Activated gamma-delta T cell (primary cell): ENCODE measurements around the gene CCDC169.
"Not testable (repeated sequence)": the region's sequence is repeated elsewhere in the genome, so short reads cannot be mapped to it uniquely, and the experiment has no call there.

Source experiments
- DNase-seq: peaks from one replicate; lab custom pipeline; 2025; lab: John Stamatoyannopoulos, UW

CCDC169 gene

DNA sequence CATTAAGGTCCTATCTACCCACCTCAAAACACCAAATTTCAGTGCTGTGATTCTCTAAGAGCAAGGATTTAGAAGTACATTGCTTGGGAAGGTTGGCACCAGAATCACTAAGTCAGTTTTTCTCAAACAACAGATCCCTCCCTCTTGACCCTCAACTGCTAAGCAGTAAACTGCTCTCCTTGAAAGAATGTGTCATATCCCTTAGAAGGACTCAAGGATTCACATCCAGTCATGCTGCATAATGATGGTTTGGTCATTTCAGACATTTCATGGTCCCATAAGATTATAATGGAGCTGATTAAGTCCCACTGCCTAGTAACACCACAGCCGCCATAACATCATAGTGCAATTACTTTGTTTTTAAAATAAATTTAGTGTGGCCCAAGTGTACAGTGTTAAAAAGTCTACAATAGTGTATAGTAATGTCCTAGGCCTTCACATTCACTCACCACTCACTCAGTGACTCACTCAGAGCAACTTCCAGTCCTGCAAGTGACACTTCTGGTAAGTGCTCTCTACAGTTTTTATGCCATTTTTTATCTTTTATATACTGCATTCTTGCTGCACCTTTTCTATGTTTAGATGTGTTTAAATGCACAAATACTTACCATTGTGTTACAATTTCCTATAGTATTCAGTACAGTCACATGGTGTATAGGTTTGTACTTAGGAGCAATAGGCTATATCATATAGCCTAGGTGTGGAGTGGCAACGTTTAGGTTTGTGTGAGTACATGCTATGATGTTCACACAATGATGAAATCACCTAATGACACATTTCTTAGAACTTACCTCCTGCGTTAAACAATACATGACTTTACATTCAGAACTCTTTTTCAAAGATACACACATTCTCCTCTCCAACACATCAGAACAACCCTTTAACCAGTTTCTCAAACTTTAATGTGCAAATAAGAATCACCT, 15.7 kb upstream of the CCDC169 start:
- no peak for DNase-seq

DNA sequence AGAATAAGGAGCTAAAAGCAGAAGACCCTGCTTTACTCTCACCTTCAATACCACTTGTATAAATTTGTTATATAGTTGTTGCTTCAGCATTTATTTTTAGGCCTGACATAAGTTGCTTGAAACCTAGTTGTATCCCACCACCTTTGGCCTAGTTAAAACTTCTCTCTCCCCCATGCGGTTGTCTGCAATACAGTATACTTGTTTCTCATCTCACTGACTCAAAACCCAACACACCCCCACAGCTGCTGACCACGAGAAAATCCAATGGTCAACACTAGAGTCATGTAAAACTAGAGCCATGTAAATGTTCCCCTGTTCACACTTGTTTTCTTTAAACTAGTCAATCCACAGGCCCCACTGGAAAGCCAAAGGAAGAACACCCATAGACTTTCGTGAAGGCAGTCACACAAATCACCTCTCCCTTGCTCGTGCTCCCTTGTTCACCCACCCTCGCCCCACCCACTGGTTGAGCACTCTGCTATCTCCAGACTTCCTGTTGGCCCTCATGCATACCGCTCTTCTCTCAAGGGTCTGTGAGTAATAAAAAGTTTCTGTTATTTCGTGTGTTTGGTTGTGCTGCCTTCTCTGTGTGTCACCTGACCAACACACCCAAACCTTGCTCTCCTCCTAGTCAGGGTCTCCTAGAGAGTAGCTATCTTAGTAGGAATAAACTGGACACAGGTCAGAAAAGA, 12.9 kb upstream of the CCDC169 start:
- no peak for DNase-seq

DNA sequence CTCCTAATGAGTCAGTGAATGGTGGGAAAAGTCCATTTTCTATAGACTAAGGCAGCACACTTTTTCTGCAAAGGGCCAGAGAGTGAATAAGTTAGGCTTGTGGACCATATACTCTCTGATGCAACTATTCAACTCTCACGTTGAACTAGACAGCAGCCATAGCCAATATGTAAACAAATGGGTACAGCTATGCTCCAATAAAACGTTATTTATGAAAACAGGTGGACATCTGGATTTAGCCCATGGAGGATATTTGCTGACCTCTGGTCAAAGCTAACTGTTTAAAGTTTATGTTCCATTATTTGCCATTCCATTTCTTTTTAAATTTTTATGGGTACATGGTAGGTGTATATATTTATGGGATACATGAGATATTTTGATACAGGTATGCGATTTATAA, 4.7 kb upstream of the CCDC169 start:
- no peak for DNase-seq

- DNase-seq = not testable (repeated sequence)
Measured at GRCh38 chr13:36299469-36299868, 1.9 kb upstream of the CCDC169 start.

DNA sequence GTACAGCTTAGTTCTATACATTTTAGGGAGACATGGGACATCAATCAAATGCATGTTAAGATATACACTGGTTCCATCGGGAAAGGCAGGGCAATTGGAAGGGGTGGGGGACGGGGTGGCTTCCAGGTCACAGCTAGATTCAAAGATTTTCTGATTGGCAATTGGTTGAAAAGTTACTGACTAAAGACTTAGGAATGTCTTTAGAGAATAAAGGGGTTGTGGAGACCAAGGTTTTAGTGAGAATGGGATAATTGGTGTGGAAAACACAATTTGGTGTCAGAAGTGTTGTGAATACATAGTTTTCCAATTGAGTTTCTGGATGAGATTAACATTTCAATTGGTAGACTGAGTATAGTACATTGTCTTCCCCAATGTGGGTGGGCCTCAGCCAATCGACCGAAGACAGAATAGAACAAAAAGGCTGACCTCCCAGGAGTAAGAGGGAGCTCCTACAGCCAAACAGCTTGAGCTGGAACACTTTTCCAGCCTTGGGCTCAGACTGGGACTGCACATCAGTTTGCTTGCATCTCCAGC, 988 bp upstream of the CCDC169 start:
- no peak for DNase-seq

GRCh38 chr13:36294096-36294495, 3.5 kb downstream of the CCDC169 start:
- DNase-seq = no peak

DNA sequence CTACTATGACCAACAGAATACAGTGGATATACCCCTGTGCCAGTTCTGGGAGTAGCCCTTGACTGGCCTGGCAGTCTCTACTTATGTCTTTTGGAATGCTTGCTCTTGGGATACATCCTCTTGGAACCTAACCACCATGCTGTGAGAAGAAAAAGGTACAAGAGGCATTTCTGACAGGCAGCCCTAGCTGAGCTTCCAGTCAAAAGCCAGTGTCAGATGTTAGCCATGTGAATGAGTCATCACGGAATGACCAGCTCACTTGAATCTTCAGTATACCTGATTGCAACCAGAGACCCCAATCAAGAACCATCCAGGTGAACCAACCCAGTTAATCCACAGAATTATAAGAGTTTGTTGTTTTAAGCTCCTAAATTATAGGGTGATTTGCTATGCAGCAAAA, 4.1 kb downstream of the CCDC169 start:
- DNase-seq = no peak

DNA sequence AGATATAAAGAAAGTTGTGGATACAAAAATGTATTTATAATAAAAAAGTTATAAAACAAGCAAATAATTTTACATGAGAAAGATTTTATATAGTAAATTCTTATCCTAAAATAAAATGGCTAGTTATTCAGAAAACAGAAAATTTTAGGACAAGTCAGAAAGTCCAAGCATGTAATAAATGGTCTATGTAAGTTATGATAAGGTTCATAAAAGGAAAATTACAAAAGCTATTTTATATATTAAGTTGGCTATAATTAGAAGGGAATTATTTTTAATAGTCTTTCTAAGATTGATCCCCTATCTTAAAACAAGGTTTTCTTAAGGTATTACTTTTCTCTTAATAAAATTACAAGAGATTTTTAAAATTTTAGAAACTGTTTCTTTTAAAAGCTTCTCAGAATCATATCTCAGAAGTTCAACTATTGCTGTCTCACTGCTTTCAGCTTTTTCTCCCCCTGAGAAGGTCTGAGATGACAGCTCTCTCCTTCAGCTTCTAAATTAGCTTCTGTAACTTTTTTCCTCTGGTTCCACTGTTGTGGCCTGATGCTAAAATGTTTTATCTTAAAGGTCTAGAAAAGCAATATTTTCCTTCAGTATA, 8.7 kb downstream of the CCDC169 start:
- DNase-seq = no peak

DNA sequence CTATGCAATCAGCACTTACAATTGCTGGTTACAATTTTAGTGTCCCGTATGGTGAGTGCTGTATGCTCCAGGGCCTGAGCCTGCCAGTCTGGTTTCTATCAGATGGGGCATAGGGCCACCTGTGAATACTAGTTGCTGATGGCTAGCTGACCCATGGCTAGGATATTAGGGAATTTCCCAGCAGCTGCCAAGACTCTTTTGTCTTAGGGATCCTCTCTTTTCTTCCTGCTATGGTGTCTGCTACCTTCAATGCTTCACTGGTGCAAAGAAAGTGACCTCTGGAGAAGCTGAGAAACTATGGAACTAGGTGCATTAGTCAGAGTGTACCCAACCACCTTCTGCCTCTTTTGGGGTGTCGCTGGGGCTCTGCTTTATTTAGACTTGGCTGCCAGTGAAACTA, 11.6 kb downstream of the CCDC169 start:
- DNase-seq = no peak

DNA sequence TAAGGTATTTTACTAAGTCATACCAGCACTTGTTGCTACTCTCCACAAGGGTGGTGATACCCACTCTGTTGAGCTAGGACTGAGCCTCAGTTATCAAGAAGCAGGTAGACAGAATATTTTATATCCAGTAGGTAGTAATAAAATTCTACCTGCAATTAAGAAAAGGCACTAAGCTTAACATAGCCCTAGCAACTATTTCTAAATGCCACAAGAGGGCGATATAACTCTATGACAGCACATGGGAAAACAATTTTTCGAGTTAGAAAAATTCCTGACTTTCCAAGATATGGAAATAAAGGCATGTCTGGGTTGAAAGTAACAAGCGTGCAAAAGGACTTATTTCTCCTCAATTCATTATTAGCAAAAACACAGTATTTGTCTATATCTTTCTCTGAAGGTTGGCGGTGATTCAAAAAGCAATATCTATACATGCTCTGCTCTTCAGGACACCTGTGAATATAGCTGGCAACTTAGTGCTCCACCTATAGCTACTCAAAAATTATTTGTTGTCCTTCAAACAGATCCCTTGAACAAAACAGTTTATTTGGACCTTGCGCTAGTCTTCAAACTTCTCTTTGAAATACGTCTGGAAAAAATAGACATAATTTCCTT, 14.7 kb downstream of the CCDC169 start:
- DNase-seq = no peak

DNA sequence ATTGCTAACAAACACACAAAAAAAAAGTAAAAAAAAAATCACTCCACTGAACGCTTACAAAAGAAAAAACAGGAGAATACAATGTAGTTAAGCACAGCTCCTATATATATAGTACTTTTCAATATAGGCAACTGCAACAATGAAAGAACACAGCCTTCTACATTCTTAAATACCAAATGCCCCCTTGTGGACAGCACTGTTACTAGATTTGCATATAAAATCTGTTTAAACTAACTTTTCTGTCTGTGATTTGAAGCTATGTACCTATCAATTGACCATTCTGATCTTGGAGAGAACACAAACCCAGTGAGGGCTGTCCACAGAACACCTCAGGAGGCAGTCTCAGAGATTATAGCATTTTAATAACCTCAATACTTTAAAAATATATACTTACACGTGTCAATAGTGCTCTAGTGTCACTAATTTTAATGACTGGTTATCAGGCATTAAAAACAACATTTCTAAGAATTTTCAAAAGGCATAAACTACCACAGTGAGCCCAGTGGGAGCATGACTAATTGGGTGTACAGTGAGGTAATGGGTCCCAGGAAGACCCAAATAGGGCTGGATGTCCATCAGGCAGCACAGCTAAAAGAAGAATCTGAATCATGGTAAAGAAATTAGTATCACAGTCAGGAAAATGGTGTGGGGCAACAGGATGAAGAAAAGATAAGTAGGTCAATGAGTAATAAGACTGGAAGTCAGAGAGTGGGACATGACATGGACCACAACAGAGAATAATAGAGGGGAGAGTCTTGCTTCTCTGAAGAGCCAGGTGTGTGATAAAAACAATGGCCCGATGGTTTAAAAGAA, 22.2 kb downstream of the CCDC169 start:
- no peak for DNase-seq

- DNase-seq = no peak
Measured at GRCh38 chr13:36273431-36273830, 24.2 kb downstream of the CCDC169 start.

DNA sequence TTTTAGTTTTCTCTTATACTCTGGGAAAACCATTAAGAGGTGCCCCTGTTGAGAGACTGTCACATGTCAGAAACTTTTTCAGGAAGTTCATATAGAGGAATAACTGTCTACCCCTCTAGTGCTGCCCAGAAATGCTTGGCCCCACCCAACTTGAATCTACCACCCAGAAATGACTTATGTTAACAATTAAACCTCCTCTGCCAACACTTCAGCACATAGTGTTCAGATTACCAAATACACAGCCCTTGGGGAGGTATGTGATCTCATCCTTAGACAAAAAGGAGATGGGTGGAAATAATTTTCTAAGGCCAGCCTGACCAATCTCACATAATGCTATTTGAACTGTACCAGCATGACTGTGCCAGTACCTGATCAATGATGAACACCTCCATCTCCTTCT, 35.6 kb downstream of the CCDC169 start:
- DNase-seq = no peak

- DNase-seq = no peak
Measured at GRCh38 chr13:36261011-36261410, 36.6 kb downstream of the CCDC169 start.

GRCh38 chr13:36259361-36260137, 38.1 kb downstream of the CCDC169 start:
- DNase-seq = peak; percentile 2

- DNase-seq = no peak
Measured at GRCh38 chr13:36258831-36259230, 38.8 kb downstream of the CCDC169 start.

- DNase-seq = no peak
Measured at GRCh38 chr13:36251526-36251925, 46.1 kb downstream of the CCDC169 start.

GRCh38 chr13:36251017-36251416, 46.6 kb downstream of the CCDC169 start:
- DNase-seq = no peak

- no peak for DNase-seq
Measured at GRCh38 chr13:36248700-36249099, 48.9 kb downstream of the CCDC169 start.

- no peak for DNase-seq
Measured at GRCh38 chr13:36244990-36245389, 52.6 kb downstream of the CCDC169 start.
